ENCODE measurements around the gene HSPA4L. TPM values are rescaled to one million over a fixed set of nuclear protein-coding genes. Genes with fewer than 3 reads are reported as not detected.

Gene HSPA4L
- total and polyA plus RNA-seq, 2 donors (not counting 1 experiment from before 2014, with no cell fraction given) = 3.9 to 10.1 TPM

DNA sequence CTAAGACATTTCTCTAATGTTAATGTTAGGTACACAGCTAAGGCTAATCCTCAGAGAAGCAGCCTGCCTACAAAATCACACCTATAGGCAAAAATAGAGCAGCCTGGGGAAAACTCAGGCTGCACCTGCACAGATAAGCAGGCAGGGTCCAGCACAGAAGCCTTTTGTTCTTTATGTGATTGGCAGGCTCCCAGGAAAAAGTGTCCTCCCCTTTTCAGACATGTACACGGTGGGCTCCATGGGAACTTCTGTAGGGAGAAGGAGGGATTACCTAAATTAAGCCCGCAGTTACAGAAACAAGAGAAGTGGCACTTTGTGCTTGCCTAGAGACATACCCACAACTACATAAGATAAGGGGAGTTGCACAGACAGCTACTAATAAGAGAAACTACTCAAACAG is 4.0 kb upstream of the HSPA4L start:
- H3K4me2 ChIP-seq (ENCODE audit: extremely low read depth, insufficient read depth, low read length) = no peak overlapping the region
- no peak overlapping the region for H3K4me3 ChIP-seq (replicated peaks in 1 of 4; ENCODE audit: control extremely low read depth in 1 of 4, insufficient read depth in 1 of 4, low read depth in 3 of 4, low read length in 4 of 4)
- H3K9me3 ChIP-seq (ENCODE audit: control insufficient read depth, insufficient read depth, low read depth, low read length) = no peaks in the 10 kb centered on the region
- no peak overlapping the region for H2AFZ ChIP-seq (ENCODE audit: low read length)
- H3K9ac ChIP-seq (ENCODE audit: insufficient read depth, low read length) = no peak overlapping the region
- H3K4me1 ChIP-seq (ENCODE audit: control insufficient read depth, extremely low read depth, insufficient read depth, low read length) = no peaks in the 10 kb centered on the region
- H3K27ac ChIP-seq (ENCODE audit: insufficient read depth, low read length) = no peak overlapping the region
- no peak for DNase-seq (ENCODE audit: low read depth in 2 of 2)
- no peaks in the 10 kb centered on the region for H3K27me3 ChIP-seq (ENCODE audit: control insufficient read depth, insufficient read depth, low read length)
- no peaks in the 10 kb centered on the region for H4K20me1 ChIP-seq (ENCODE audit: control insufficient read depth, extremely low read depth, insufficient read depth, low read length)
- no peaks in the 10 kb centered on the region for H3K79me2 ChIP-seq (ENCODE audit: control insufficient read depth, insufficient read depth, low read length)
- H3K36me3 ChIP-seq (ENCODE audit: control insufficient read depth, insufficient read depth, low read length) = no peaks in the 10 kb centered on the region
- no peak for TF ChIP-seq EZH2 (IDR thresholded peaks at IDR 0.05; ENCODE audit: low read length, missing control alignments)
- TF ChIP-seq, protein P1, sequence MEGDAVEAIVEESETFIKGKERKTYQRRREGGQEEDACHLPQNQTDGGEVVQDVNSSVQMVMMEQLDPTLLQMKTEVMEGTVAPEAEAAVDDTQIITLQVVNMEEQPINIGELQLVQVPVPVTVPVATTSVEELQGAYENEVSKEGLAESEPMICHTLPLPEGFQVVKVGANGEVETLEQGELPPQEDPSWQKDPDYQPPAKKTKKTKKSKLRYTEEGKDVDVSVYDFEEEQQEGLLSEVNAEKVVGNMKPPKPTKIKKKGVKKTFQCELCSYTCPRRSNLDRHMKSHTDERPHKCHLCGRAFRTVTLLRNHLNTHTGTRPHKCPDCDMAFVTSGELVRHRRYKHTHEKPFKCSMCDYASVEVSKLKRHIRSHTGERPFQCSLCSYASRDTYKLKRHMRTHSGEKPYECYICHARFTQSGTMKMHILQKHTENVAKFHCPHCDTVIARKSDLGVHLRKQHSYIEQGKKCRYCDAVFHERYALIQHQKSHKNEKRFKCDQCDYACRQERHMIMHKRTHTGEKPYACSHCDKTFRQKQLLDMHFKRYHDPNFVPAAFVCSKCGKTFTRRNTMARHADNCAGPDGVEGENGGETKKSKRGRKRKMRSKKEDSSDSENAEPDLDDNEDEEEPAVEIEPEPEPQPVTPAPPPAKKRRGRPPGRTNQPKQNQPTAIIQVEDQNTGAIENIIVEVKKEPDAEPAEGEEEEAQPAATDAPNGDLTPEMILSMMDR (conservative IDR thresholded peaks at IDR 0.05 in 1 of 2, IDR thresholded peaks at IDR 0.05 in 1 of 2; ENCODE audit: low read depth in 1 of 2, low read length in 2 of 2) = no peak

DNA sequence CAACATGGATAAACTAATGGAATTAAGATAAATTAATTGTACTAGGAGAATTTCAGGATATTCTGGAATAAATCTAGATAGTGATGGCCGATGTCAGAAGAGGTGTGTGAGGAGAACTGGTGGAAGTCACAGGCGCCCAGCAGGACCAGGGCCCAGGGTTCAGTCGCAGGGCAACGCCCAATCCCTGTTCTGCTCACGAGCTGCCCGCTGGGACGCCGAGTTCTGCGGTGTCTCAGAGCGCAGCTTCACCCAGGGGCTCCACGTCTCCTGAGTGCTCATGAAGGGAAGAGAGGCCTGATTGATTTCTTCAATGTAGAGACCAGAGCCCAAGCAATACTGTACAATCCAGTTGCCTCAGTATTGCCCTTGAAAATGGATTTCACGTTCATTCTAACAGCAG is 1.5 kb upstream of the HSPA4L start:
- Histone ChIP-seq H3K36me3 (ENCODE audit: control insufficient read depth, insufficient read depth, low read length) (no peaks in the 10 kb centered on the region), H3K4me3 (replicated peaks in 1 of 4; ENCODE audit: control extremely low read depth in 1 of 4, insufficient read depth in 1 of 4, low read depth in 3 of 4, low read length in 4 of 4) (no peak overlapping the region), H3K4me1 (ENCODE audit: control insufficient read depth, extremely low read depth, insufficient read depth, low read length) (peaks cover 3% of the 10 kb centered on the region), H3K9me3 (ENCODE audit: control insufficient read depth, insufficient read depth, low read depth, low read length) (no peaks in the 10 kb centered on the region), H3K27me3 (ENCODE audit: control insufficient read depth, insufficient read depth, low read length) (no peaks in the 10 kb centered on the region), H2AFZ (ENCODE audit: low read length) (no peak overlapping the region), H3K79me2 (ENCODE audit: control insufficient read depth, insufficient read depth, low read length) (no peaks in the 10 kb centered on the region), H3K4me2 (ENCODE audit: extremely low read depth, insufficient read depth, low read length) (no peak overlapping the region), H4K20me1 (ENCODE audit: control insufficient read depth, extremely low read depth, insufficient read depth, low read length) (no peaks in the 10 kb centered on the region), H3K9ac (ENCODE audit: insufficient read depth, low read length) (no peak overlapping the region), H3K27ac (ENCODE audit: insufficient read depth, low read length) (no peak overlapping the region)
- no peak for DNase-seq (ENCODE audit: low read depth in 2 of 2)
- no peak for TF ChIP-seq EZH2 (IDR thresholded peaks at IDR 0.05; ENCODE audit: low read length, missing control alignments)
- TF ChIP-seq, protein P1 (conservative IDR thresholded peaks at IDR 0.05 in 1 of 2, IDR thresholded peaks at IDR 0.05 in 1 of 2; ENCODE audit: low read depth in 1 of 2, low read length in 2 of 2) = no peak

DNA sequence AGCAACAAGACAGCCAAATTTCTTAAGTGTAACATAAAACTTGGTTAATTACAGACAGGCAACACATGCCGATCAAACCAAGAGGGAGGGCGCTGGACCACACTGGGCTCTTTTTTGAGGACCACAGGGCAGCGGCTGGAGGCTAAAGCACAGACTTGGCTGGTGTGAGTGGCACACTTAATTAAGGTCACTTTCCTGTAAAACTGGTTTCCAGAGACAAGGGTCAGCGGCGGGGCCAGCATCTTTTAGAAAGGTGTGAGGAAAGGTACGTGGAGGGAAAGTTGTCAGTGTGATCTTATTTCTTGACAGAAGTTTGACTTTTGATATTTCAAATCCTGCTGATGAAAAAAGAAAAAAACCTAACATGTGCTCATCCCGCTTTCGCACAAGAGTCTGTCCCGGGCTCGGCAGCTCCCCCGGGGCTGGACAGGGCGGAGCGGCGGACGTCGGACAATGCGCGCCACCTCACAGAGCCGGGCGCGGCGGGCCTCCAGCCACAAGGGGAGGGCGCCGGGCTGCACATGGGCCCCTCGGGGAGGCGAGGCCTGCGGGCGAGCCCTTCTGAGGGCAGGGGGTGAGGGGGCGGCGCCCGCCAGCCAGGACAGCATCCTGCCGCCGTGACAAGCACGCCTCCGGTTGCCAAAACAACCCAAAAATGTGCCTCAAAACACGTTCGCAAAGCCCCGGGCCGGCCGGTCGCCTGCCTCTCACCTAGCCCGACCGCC is 660 bp upstream of the HSPA4L start:
- no peaks in the 10 kb centered on the region for H3K27me3 ChIP-seq (ENCODE audit: control insufficient read depth, insufficient read depth, low read length)
- no peaks in the 10 kb centered on the region for H3K9me3 ChIP-seq (ENCODE audit: control insufficient read depth, insufficient read depth, low read depth, low read length)
- peak overlapping the region; percentile 78 for H3K27ac ChIP-seq (ENCODE audit: insufficient read depth, low read length)
- no peaks in the 10 kb centered on the region for H3K36me3 ChIP-seq (ENCODE audit: control insufficient read depth, insufficient read depth, low read length)
- peak overlapping the region; percentile 83 for H3K9ac ChIP-seq (ENCODE audit: insufficient read depth, low read length)
- DNase-seq (ENCODE audit: low read depth in 2 of 2) = peak; percentile 55 to 64
- H4K20me1 ChIP-seq (ENCODE audit: control insufficient read depth, extremely low read depth, insufficient read depth, low read length) = no peaks in the 10 kb centered on the region
- TF ChIP-seq, protein P1 (conservative IDR thresholded peaks at IDR 0.05 in 1 of 2, IDR thresholded peaks at IDR 0.05 in 1 of 2; ENCODE audit: low read depth in 1 of 2, low read length in 2 of 2) = no peak
- no peak for TF ChIP-seq EZH2 (IDR thresholded peaks at IDR 0.05; ENCODE audit: low read length, missing control alignments)
- peak overlapping the region; percentile 85 for H2AFZ ChIP-seq (ENCODE audit: low read length)
- no peaks in the 10 kb centered on the region for H3K79me2 ChIP-seq (ENCODE audit: control insufficient read depth, insufficient read depth, low read length)
- peaks cover 3% of the 10 kb centered on the region for H3K4me1 ChIP-seq (ENCODE audit: control insufficient read depth, extremely low read depth, insufficient read depth, low read length)
- H3K4me3 ChIP-seq (replicated peaks in 1 of 4; ENCODE audit: control extremely low read depth in 1 of 4, insufficient read depth in 1 of 4, low read depth in 3 of 4, low read length in 4 of 4) = peak overlapping the region; percentile 41 to 98 (median 83)
- H3K4me2 ChIP-seq (ENCODE audit: extremely low read depth, insufficient read depth, low read length) = peak overlapping the region; percentile 86

Measured in fibroblast of lung (primary cell).